ENCODE data around the gene THY1.

DNA sequence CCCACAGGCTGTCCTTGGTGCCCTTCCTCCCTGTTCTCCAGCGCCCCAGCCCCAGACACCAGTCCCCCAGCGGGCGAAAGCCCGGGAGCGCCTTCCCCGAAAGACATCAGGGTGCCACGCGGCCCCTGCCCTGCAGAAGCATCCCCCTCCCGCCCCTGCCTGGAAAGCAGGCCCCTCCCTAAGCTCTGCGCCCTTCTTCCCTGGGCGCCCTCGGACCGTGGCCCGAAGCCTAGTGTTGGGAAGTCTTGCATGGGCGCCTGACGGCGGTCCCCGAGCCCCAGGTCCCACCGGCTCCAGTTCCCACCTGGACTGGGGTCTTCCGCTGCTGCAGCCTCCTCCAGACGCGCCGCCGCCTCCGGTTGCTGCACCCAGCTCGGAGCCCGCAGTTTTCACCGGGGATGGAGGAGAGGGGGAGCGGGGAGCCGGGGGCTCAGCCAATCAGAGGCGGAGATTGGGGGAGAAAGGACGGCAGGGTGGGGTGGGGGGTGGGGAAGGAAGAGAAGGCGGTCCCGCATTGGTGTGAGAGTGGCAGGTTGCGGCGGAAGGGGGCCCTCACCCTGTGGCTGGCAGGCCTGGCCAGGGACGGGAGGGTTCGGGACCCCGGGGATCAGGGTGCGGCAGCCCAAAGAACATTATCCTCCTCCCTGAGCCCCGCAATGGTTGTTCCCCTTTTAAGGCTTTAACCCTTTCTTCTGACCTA lies at the start of gene THY1:
- TF ChIP-seq CTCF (IDR thresholded peaks at IDR 0.05 in 2 of 3, conservative IDR thresholded peaks at IDR 0.05 in 1 of 3; ENCODE audit: borderline replicate concordance in 1 of 3, insufficient read depth in 1 of 3, low read depth in 2 of 3, low read length in 2 of 3) (no peak), YY1 (IDR thresholded peaks at IDR 0.05; ENCODE audit: extremely low read depth, insufficient replicate concordance, low read depth, low read length) (no peak), MAX (IDR thresholded peaks at IDR 0.05) (no peak), POLR2A (IDR thresholded peaks at IDR 0.05; ENCODE audit: borderline replicate concordance, extremely low read depth, insufficient read depth, insufficient read length) (no peak), CEBPB (IDR thresholded peaks at IDR 0.05; ENCODE audit: low read depth) (no peak), RAD21 (IDR thresholded peaks at IDR 0.05; ENCODE audit: low read depth) (no peak), POLR2AphosphoS5 (IDR thresholded peaks at IDR 0.05; ENCODE audit: low read depth, low read length) (no peak), EZH2 (IDR thresholded peaks at IDR 0.05) (no peak), JUND (IDR thresholded peaks at IDR 0.05) (no peak)
